A549 (cell line): ENCODE measurements around the gene ATXN10. TPM values are rescaled to one million over a fixed set of nuclear protein-coding genes. Genes with fewer than 3 reads are reported as not detected.

ENCODE experiments used
- ATAC-seq, 2 experiments: fragments of 200-7000 bp in 1 of 2; fragments of >200 bp in 1 of 2; cut with Nextera tagmentation in 1 of 2; cut with Tn5 transposase in 1 of 2; 3 replicates each; pipeline versions ENCODE4 v1.8.0 to v1.9.1; 2018 to 2020; ENCODE audit warnings: mild to moderate bottlenecking in 1 of 2, moderate library complexity in 1 of 2
- CTCF ChIA-PET: fragments of 300-600 bp; sonication (Branson Sonifier 250); formaldehyde crosslinking; extraction: SDS; loops from one replicate; lab custom pipeline; 2021; ENCODE audit warnings: antibody characterized with exemption, inconsistent platforms; lab: Yijun Ruan, JAX
- POLR2A ChIA-PET: fragments of 350-600 bp; formaldehyde crosslinking; extraction: SDS; loops from one replicate; lab custom pipeline; 2021; ENCODE audit warnings: antibody characterized with exemption, inconsistent platforms; lab: Yijun Ruan, JAX
- DNase-seq, 2 experiments: peaks; one replicate each; pipeline versions ENCODE4 v3.0.0 to v3.0.0-alpha.2; 2011 to 2016; ENCODE audit warnings: low read depth in 1 of 2, low spot score in 1 of 2
- FAIRE-seq: peaks from 2 replicates; lab custom pipeline; 2011; peaks lifted over from hg19 to GRCh38; lab: Jason Lieb, UNC
- H3K27ac ChIP-seq, 2 experiments: fragments of >200 bp; sonication (Bioruptor Twin); formaldehyde crosslinking; 3 replicates each; pipeline ENCODE4 v1.5.1; 2016 to 2017
- H3K4me1 ChIP-seq: fragments of >200 bp; sonication (Bioruptor Twin); formaldehyde crosslinking; 3 replicates; pipeline ENCODE4 v1.6.1; 2016
- H3K4me2 ChIP-seq: fragments of >200 bp; sonication (Bioruptor Twin); formaldehyde crosslinking; 3 replicates; pipeline ENCODE4 v1.6.1; 2016
- H3K4me3 ChIP-seq: fragments of >200 bp; sonication (Bioruptor Twin); formaldehyde crosslinking; 3 replicates; pipeline ENCODE4 v1.5.1; 2016
- H3K9me3 ChIP-seq: fragments of >200 bp; sonication (Bioruptor Twin); formaldehyde crosslinking; 3 replicates; pipeline ENCODE4 v1.6.1; 2016
- BCL3 ChIP-seq: fragments of >200 bp; sonication (Bioruptor Twin); formaldehyde crosslinking; IDR thresholded peaks from 3 replicates; pipeline ENCODE4 v1.6.1; 2016
- CHD2 ChIP-seq: fragments of 150-350 bp; IDR thresholded peaks from 2 replicates; pipeline ENCODE4 v1.6.1; 2014; ENCODE audit warnings: low read length; ENCODE audit not compliant: partially characterized antibody
- CTCF ChIP-seq: fragments of >200 bp; sonication (Bioruptor Twin); formaldehyde crosslinking; IDR thresholded peaks from 3 replicates; pipeline ENCODE4 v1.5.1; 2016
- EP300 ChIP-seq, 2 experiments: fragments of >200 bp; sonication (Bioruptor Twin); formaldehyde crosslinking; IDR thresholded peaks; 2 replicates in 1 of 2; 3 replicates in 1 of 2; pipeline ENCODE4 v1.6.1; 2016 to 2017
- ESRRA ChIP-seq: fragments of 150-350 bp; IDR thresholded peaks from 2 replicates; pipeline ENCODE4 v1.6.1; 2014; ENCODE audit warnings: mild to moderate bottlenecking, low read length, borderline replicate concordance
- FOSB ChIP-seq: fragments of 250-450 bp; sonication (Bioruptor Pico); IDR thresholded peaks from 2 replicates; pipeline ENCODE4 v1.5.0; 2020; ENCODE audit warnings: mild to moderate bottlenecking, moderate library complexity
- HDAC2 ChIP-seq: fragments of 200-600 bp; sonication (generic); IDR thresholded peaks from 2 replicates; pipeline ENCODE4 v1.6.1; 2016
- HEYL ChIP-seq: fragments of 250-450 bp; sonication (Bioruptor Pico); IDR thresholded peaks from 2 replicates; pipeline ENCODE4 v1.8.0; 2021; ENCODE audit warnings: mild to moderate bottlenecking, moderate library complexity
- JUN ChIP-seq, 2 experiments: fragments of >200 bp; sonication (Bioruptor Twin); formaldehyde crosslinking; IDR thresholded peaks; 2 replicates in 1 of 2; 3 replicates in 1 of 2; pipeline ENCODE4 v1.6.1; 2016 to 2017
- JUNB ChIP-seq: fragments of >200 bp; sonication (Bioruptor Twin); formaldehyde crosslinking; IDR thresholded peaks from 2 replicates; pipeline ENCODE4 v1.6.1; 2016
- KDM5A ChIP-seq: fragments of 200-600 bp; sonication (generic); IDR thresholded peaks from 2 replicates; pipeline ENCODE4 v1.6.1; 2016; ENCODE audit warnings: antibody characterized with exemption, mild to moderate bottlenecking
- MYC ChIP-seq: IDR thresholded peaks from 2 replicates; pipeline ENCODE4 v1.6.1; 2012; ENCODE audit warnings: mild to moderate bottlenecking, inconsistent platforms, low read length, improper control_type of control experiment, borderline replicate concordance
- POLR2AphosphoS2 ChIP-seq: conservative IDR thresholded peaks from 2 replicates; pipeline ENCODE4 v1.6.1; 2012; ENCODE audit warnings: low read length, improper control_type of control experiment, inconsistent platforms
- RAD21 ChIP-seq, 2 experiments: fragments of >200 bp in 1 of 2; sonication (Bioruptor Twin) in 1 of 2; formaldehyde crosslinking in 1 of 2; IDR thresholded peaks in 1 of 2; conservative IDR thresholded peaks in 1 of 2; 2 replicates in 1 of 2; 3 replicates in 1 of 2; pipeline ENCODE4 v1.6.1; 2012 to 2018; ENCODE audit warnings: inconsistent platforms in 1 of 2
- RCOR1 ChIP-seq: fragments of 150-350 bp; IDR thresholded peaks from 2 replicates; pipeline ENCODE4 v1.6.1; 2014; ENCODE audit warnings: antibody characterized with exemption, low read length, low read depth
- RFX5 ChIP-seq: fragments of 450-650 bp; IDR thresholded peaks from 2 replicates; pipeline ENCODE4 v1.7.1; 2014; ENCODE audit warnings: antibody characterized with exemption, mild to moderate bottlenecking, moderate library complexity
- RNF2 ChIP-seq: fragments of 200-600 bp; sonication (generic); IDR thresholded peaks from 2 replicates; pipeline ENCODE4 v1.6.1; 2016; ENCODE audit warnings: low read depth, mild to moderate bottlenecking, antibody characterized with exemption, moderate library complexity, borderline replicate concordance
- SREBF2 ChIP-seq: fragments of 450-650 bp; IDR thresholded peaks from 2 replicates; pipeline ENCODE4 v1.6.1; 2014; ENCODE audit warnings: mild to moderate bottlenecking, moderate library complexity
- ZC3H11A ChIP-seq: fragments of 450-650 bp; IDR thresholded peaks from 2 replicates; pipeline ENCODE4 v1.6.1; 2014; ENCODE audit warnings: antibody characterized with exemption, mild to moderate bottlenecking
- ZNF302 ChIP-seq: fragments of 250-450 bp; sonication (Bioruptor Pico); IDR thresholded peaks from 2 replicates; pipeline ENCODE4 v1.9.0; 2021; ENCODE audit warnings: inconsistent platforms, mild to moderate bottlenecking, moderate library complexity
- WGBS: methylation state at CpG from one replicate; pipeline ENCODE4 v1.1.6; 2017; ENCODE audit errors: missing lambda C conversion rate; 5-methylcytosine and 5-hydroxymethylcytosine counted together
- polyA plus RNA-seq, 4 experiments: library from polyadenylated mRNA; depleted of rRNA in 3 of 4; stranded (reverse); fragments of >200 nt; fragmentation: RNase III in 1 of 4; extraction: RNeasy Plus Mini Kit Qiagen cat#74134 plus additional on column Dnase treatment in 1 of 4; gene quantifications; 2 replicates in 3 of 4; 3 replicates in 1 of 4; pipeline ENCODE4 v1.2.3, GENCODE V29; 2011 to 2017
- TF ChIP-seq, protein P1 (sequence below): fragments of 450-650 bp; IDR thresholded peaks from 2 replicates; pipeline ENCODE4 v1.6.1; 2014; ENCODE audit warnings: antibody characterized with exemption

ATXN10 gene
- polyA plus RNA-seq, 2 of the 4 experiments (the other 2 are of a cell fraction): 126 to 281 TPM

- CTCF ChIA-PET: interaction anchor here (0.5 to 0.9 kb wide), 2 partner anchors 35 to 44 kb away, joined by 3 read pairs; no protein-coding TSS in a partner anchor
- FAIRE-seq (no peak), DNase-seq (no peak), ATAC-seq (no peak)
- Histone ChIP-seq H3K4me3 (no peak overlapping the region), H3K9me3 (no peaks in the 10 kb centered on the region), H3K4me1 (peaks cover 2% of the 10 kb centered on the region; the same call in 1 of the 3 replicates), H3K27ac (no peak overlapping the region), H3K4me2 (no peak overlapping the region)
- TF ChIP-seq EP300 (IDR thresholded peaks at IDR 0.05) (no peak), ZNF302 (CRISPR knock-in tag) (no peak), RAD21 (conservative IDR thresholded peaks at IDR 0.05 in 1 of 2, IDR thresholded peaks at IDR 0.05 in 1 of 2) (no peak), MYC (no peak), SREBF2 (no peak), HDAC2 (no peak), HEYL (CRISPR knock-in tag) (no peak), JUNB (no peak), BCL3 (no peak), RCOR1 (no peak), JUN (IDR thresholded peaks at IDR 0.05) (no peak), ZC3H11A (no peak), KDM5A (no peak)
- TF ChIP-seq, protein P1, sequence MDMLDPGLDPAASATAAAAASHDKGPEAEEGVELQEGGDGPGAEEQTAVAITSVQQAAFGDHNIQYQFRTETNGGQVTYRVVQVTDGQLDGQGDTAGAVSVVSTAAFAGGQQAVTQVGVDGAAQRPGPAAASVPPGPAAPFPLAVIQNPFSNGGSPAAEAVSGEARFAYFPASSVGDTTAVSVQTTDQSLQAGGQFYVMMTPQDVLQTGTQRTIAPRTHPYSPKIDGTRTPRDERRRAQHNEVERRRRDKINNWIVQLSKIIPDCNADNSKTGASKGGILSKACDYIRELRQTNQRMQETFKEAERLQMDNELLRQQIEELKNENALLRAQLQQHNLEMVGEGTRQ: no peak
- 93% methylated on average over 6 of the region's 6 CpGs for WGBS
- POLR2A ChIA-PET: no interaction called here
Measured at GRCh38 chr22:45812910-45813309, 141.3 kb downstream of the ATXN10 start.

GRCh38 chr22:45814198-45814597, 142.6 kb downstream of the ATXN10 start:
- ChIA-PET POLR2A (no interaction called here), CTCF (no interaction called here)
- 100% methylated on average over 2 of the region's 2 CpGs for WGBS
- Histone ChIP-seq H3K4me3 (no peak overlapping the region), H3K27ac (no peak overlapping the region), H3K4me2 (no peak overlapping the region), H3K4me1 (peaks cover 2% of the 10 kb centered on the region; the same call in 1 of the 3 replicates), H3K9me3 (no peaks in the 10 kb centered on the region)
- TF ChIP-seq POLR2AphosphoS2 (no peak), RFX5 (no peak), ZC3H11A (no peak), CHD2 (no peak), BCL3 (no peak), CTCF (no peak), ESRRA (no peak), ZNF302 (CRISPR knock-in tag) (no peak), RNF2 (no peak), FOSB (CRISPR knock-in tag) (no peak), JUNB (no peak)
- DNase-seq (no peak), FAIRE-seq (no peak), ATAC-seq (no peak)
